ENCODE results near the gene GREB1L. TPM values are rescaled to one million over a fixed set of nuclear protein-coding genes. Genes with fewer than 3 reads are reported as not detected.

GREB1L gene
- polyA plus RNA-seq, 1 donor (not counting 4 experiments of a cell fraction or from before 2014, with no cell fraction given) = 5.5 TPM

DNA sequence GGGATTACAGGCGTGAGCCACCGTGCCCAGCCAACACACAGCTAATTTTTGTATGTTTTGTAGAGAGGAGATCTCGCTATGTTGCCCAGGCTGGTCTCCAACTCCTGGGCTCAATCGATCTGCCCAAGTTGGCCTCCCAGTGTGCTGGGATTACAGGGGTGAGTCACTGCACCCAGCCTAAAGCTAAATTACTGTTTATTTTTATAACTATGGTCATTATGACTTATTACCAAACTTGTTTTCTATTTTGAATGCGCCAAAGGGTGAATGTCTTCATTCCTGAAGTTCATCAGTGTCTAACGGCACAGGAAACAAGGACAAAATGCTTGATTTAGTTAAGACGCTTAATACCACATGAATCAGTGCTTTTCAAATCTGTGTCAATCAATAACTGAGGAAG is 38.9 kb upstream of the GREB1L start:
- no peaks in the 10 kb centered on the region for H3K9me1 ChIP-seq (ENCODE audit: control insufficient read depth, extremely low read depth, insufficient read depth, low read length)
- H3K9me3 ChIP-seq (ENCODE audit: control insufficient read depth, low read depth, low read length) = no peaks in the 10 kb centered on the region
- TF ChIP-seq, protein P1, sequence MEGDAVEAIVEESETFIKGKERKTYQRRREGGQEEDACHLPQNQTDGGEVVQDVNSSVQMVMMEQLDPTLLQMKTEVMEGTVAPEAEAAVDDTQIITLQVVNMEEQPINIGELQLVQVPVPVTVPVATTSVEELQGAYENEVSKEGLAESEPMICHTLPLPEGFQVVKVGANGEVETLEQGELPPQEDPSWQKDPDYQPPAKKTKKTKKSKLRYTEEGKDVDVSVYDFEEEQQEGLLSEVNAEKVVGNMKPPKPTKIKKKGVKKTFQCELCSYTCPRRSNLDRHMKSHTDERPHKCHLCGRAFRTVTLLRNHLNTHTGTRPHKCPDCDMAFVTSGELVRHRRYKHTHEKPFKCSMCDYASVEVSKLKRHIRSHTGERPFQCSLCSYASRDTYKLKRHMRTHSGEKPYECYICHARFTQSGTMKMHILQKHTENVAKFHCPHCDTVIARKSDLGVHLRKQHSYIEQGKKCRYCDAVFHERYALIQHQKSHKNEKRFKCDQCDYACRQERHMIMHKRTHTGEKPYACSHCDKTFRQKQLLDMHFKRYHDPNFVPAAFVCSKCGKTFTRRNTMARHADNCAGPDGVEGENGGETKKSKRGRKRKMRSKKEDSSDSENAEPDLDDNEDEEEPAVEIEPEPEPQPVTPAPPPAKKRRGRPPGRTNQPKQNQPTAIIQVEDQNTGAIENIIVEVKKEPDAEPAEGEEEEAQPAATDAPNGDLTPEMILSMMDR (optimal IDR thresholded peaks at IDR 0.05 in 1 of 3, IDR thresholded peaks at IDR 0.05 in 1 of 3, conservative IDR thresholded peaks at IDR 0.05 in 1 of 3; ENCODE audit: extremely low read depth in 1 of 3, insufficient read depth in 2 of 3, low read length in 3 of 3) = no peak
- no peak overlapping the region for H3K4me2 ChIP-seq (ENCODE audit: control insufficient read depth, extremely low read depth, insufficient read depth, low read depth, low read length)
- H3K4me3 ChIP-seq (ENCODE audit: control insufficient read depth in 2 of 3, extremely low read depth in 1 of 3, insufficient read depth in 2 of 3, low read depth in 1 of 3, low read length in 3 of 3) = no peak overlapping the region
- no peak for FAIRE-seq
- H3K4me1 ChIP-seq (ENCODE audit: control insufficient read depth, extremely low read depth, insufficient read depth, low read length) = no peaks in the 10 kb centered on the region
- no peaks in the 10 kb centered on the region for H4K20me1 ChIP-seq (ENCODE audit: control insufficient read depth, extremely low read depth, insufficient read depth, low read length)
- DNase-seq (ENCODE audit: low read depth, low spot score) = no peak
- H3K79me2 ChIP-seq (ENCODE audit: control insufficient read depth, insufficient read depth, low read length) = no peaks in the 10 kb centered on the region
- no peaks in the 10 kb centered on the region for H3K27me3 ChIP-seq (ENCODE audit: control insufficient read depth, extremely low read depth, insufficient read depth, low read length)
- no peaks in the 10 kb centered on the region for H3K36me3 ChIP-seq (ENCODE audit: control insufficient read depth in 2 of 2, extremely low read depth in 1 of 2, insufficient read depth in 2 of 2, low read length in 2 of 2)
- no peak overlapping the region for H3K27ac ChIP-seq (ENCODE audit: control insufficient read depth, insufficient read depth, low read length)
- H3K9ac ChIP-seq (ENCODE audit: control insufficient read depth, extremely low read depth, insufficient read depth, low read length) = no peak overlapping the region
- H2AFZ ChIP-seq (ENCODE audit: control insufficient read depth, low read length) = no peak overlapping the region
- dilution Hi-C loops (cut with MboI; ENCODE audit: extremely low pct_ligation_motif_present, low sequenced_read_pairs) = no loop called here

DNA sequence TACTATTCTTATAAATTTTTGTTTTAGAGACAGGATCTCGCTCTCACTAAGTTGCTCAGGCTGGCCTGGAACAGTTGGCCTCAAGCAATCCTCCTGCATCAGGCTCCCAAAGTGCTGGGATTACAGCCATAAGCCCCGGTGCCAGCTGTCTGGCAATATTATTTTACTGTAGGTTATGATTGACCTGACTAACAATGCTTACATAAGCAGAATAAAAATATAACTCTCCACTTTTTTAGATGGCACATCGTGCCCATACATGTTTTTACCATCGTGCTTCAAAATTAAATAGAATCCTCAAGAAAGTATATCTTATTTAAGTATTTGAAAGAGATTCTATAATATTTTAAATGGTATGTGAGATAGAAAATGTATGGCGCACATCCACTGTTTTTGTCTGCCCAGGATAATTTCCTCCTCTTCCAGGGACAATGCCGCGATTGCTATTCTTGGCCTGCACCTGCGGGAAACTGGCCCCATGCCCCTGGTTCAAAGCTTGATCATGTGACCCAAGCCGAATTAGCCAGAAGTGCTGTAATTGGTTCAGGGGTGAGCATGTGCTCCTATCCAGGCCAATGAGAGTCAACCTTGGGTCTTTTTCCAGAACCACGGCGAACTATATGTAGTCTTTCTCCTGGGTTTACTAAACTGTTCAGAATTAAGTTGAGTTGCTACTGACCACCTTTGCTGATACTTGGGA is 38.3 kb upstream of the GREB1L start:
- H3K4me1 ChIP-seq (ENCODE audit: control insufficient read depth, extremely low read depth, insufficient read depth, low read length) = no peaks in the 10 kb centered on the region
- FAIRE-seq = no peak
- TF ChIP-seq, protein P1 (optimal IDR thresholded peaks at IDR 0.05 in 1 of 3, IDR thresholded peaks at IDR 0.05 in 1 of 3, conservative IDR thresholded peaks at IDR 0.05 in 1 of 3; ENCODE audit: extremely low read depth in 1 of 3, insufficient read depth in 2 of 3, low read length in 3 of 3) = no peak
- TF ChIP-seq EZH2 (IDR thresholded peaks at IDR 0.05; ENCODE audit: low read length) = no peak
- no peaks in the 10 kb centered on the region for H3K9me3 ChIP-seq (ENCODE audit: control insufficient read depth, low read depth, low read length)
- no peaks in the 10 kb centered on the region for H3K27me3 ChIP-seq (ENCODE audit: control insufficient read depth, extremely low read depth, insufficient read depth, low read length)
- no peak overlapping the region for H2AFZ ChIP-seq (ENCODE audit: control insufficient read depth, low read length)
- H3K9ac ChIP-seq (ENCODE audit: control insufficient read depth, extremely low read depth, insufficient read depth, low read length) = no peak overlapping the region
- no peak overlapping the region for H3K4me2 ChIP-seq (ENCODE audit: control insufficient read depth, extremely low read depth, insufficient read depth, low read depth, low read length)
- no peak overlapping the region for H3K4me3 ChIP-seq (ENCODE audit: control insufficient read depth in 2 of 3, extremely low read depth in 1 of 3, insufficient read depth in 2 of 3, low read depth in 1 of 3, low read length in 3 of 3)
- dilution Hi-C loops (cut with MboI; ENCODE audit: extremely low pct_ligation_motif_present, low sequenced_read_pairs) = no loop called here
- no peaks in the 10 kb centered on the region for H3K79me2 ChIP-seq (ENCODE audit: control insufficient read depth, insufficient read depth, low read length)
- DNase-seq (ENCODE audit: low read depth, low spot score) = no peak
- H3K9me1 ChIP-seq (ENCODE audit: control insufficient read depth, extremely low read depth, insufficient read depth, low read length) = no peaks in the 10 kb centered on the region
- H4K20me1 ChIP-seq (ENCODE audit: control insufficient read depth, extremely low read depth, insufficient read depth, low read length) = no peaks in the 10 kb centered on the region
- H3K36me3 ChIP-seq (ENCODE audit: control insufficient read depth in 2 of 2, extremely low read depth in 1 of 2, insufficient read depth in 2 of 2, low read length in 2 of 2) = no peaks in the 10 kb centered on the region
- H3K27ac ChIP-seq (ENCODE audit: control insufficient read depth, insufficient read depth, low read length) = no peak overlapping the region

Data from keratinocyte (primary cell).